ACC112 (cell line): ENCODE measurements around the gene RER1.

Experiments used
- H2AFZ ChIP-seq: fragments of 200-600 bp; sonication (generic); one replicate; pipeline ENCODE4 v1.6.0; 2017; ENCODE audit warnings: antibody characterized with exemption, low read length; ENCODE audit not compliant: unreplicated experiment
- H3K27ac ChIP-seq: fragments of 200-600 bp; sonication (generic); 2 replicates; pipeline ENCODE4 v1.5.1; 2014; ENCODE audit warnings: low read depth, mild to moderate bottlenecking, antibody characterized with exemption, low read length, moderate library complexity
- H3K27me3 ChIP-seq: fragments of 200-600 bp; sonication (generic); 2 replicates; pipeline ENCODE4 v1.6.1; 2014; ENCODE audit warnings: mild to moderate bottlenecking, antibody characterized with exemption, low read length, moderate library complexity, mixed read lengths; ENCODE audit not compliant: insufficient read depth
- H3K36me3 ChIP-seq: fragments of 200-600 bp; sonication (generic); 2 replicates; pipeline ENCODE4 v1.6.1; 2016; ENCODE audit warnings: mild to moderate bottlenecking, antibody characterized with exemption, low read length, moderate library complexity, mixed read lengths; ENCODE audit not compliant: insufficient read depth
- H3K4me1 ChIP-seq: fragments of 200-600 bp; sonication (generic); one replicate; pipeline ENCODE4 v1.6.1; 2016; ENCODE audit warnings: low read length, mixed read lengths; ENCODE audit not compliant: insufficient read depth, unreplicated experiment, control insufficient read depth
- H3K4me3 ChIP-seq: fragments of 200-600 bp; sonication (generic); 2 replicates; pipeline ENCODE4 v1.5.1; 2014; ENCODE audit warnings: mild to moderate bottlenecking, low read depth, low read length
- H3K79me2 ChIP-seq: fragments of 200-600 bp; sonication (generic); one replicate; pipeline ENCODE4 v1.6.0; 2016; ENCODE audit warnings: low read length; ENCODE audit not compliant: control insufficient read depth, unreplicated experiment, insufficient read depth

RER1 gene

GRCh38 chr1:2425892-2426291 lies 34.3 kb downstream of the RER1 start:
- Histone ChIP-seq H3K27ac (no peak overlapping the region), H2AFZ (no peak overlapping the region), H3K36me3 (no peaks in the 10 kb centered on the region), H3K79me2 (no peaks in the 10 kb centered on the region), H3K4me1 (no peaks in the 10 kb centered on the region), H3K27me3 (peaks cover 13% of the 10 kb centered on the region; the same call in 1 of the 2 replicates), H3K4me3 (no peak overlapping the region)

- H3K4me1 ChIP-seq: no peaks in the 10 kb centered on the region
- H2AFZ ChIP-seq: no peak overlapping the region
- H3K79me2 ChIP-seq: no peaks in the 10 kb centered on the region
- H3K27ac ChIP-seq: no peak overlapping the region
- H3K4me3 ChIP-seq: no peak overlapping the region
- H3K27me3 ChIP-seq: peaks cover 14% of the 10 kb centered on the region
- H3K36me3 ChIP-seq: no peaks in the 10 kb centered on the region
These were observed 34.9 kb downstream of the RER1 start for GRCh38 chr1:2426540-2426939.

DNA sequence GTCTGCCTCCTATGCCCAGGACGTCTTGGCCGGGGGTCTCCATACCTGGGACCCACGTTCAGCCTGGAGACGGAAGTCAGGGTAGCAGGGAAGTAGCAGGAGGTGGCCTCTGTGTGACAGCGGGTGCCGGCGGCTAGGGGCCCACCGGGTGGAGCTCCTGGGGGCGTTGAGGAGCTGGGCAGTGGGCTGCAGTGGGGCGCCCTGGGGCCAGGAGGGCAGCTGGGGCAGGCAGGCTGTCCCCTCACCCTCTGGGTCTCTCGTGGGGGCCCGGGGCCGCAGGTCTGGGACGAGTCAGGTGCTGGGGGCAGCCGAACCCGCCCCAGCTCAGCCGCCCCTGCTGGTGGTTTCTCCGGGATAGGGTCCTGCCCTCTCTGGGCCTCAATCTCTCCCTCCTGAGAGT lies 35.4 kb downstream of the RER1 start:
- H3K4me3 ChIP-seq: no peak overlapping the region
- no peaks in the 10 kb centered on the region for H3K79me2 ChIP-seq
- no peaks in the 10 kb centered on the region for H3K36me3 ChIP-seq
- H3K4me1 ChIP-seq: no peaks in the 10 kb centered on the region
- H2AFZ ChIP-seq: no peak overlapping the region
- H3K27ac ChIP-seq: no peak overlapping the region
- peaks cover 19% of the 10 kb centered on the region for H3K27me3 ChIP-seq

GRCh38 chr1:2427976-2428375 lies 36.3 kb downstream of the RER1 start:
- Histone ChIP-seq H3K27me3 (peaks cover 24% of the 10 kb centered on the region), H3K36me3 (no peaks in the 10 kb centered on the region), H3K4me1 (no peaks in the 10 kb centered on the region), H2AFZ (no peak overlapping the region), H3K27ac (no peak overlapping the region), H3K4me3 (no peak overlapping the region), H3K79me2 (no peaks in the 10 kb centered on the region)

GRCh38 chr1:2428490-2428889 lies 36.8 kb downstream of the RER1 start:
- Histone ChIP-seq H3K79me2 (no peaks in the 10 kb centered on the region), H2AFZ (no peak overlapping the region), H3K27ac (no peak overlapping the region), H3K4me3 (no peak overlapping the region), H3K27me3 (peaks cover 24% of the 10 kb centered on the region), H3K36me3 (no peaks in the 10 kb centered on the region), H3K4me1 (no peaks in the 10 kb centered on the region)

GRCh38 chr1:2429780-2430591 lies 38.3 kb downstream of the RER1 start:
- peaks cover 39% of the 10 kb centered on the region for H3K27me3 ChIP-seq
- H3K27ac ChIP-seq: no peak overlapping the region
- H2AFZ ChIP-seq: no peak overlapping the region
- H3K79me2 ChIP-seq: no peaks in the 10 kb centered on the region
- H3K36me3 ChIP-seq: no peaks in the 10 kb centered on the region
- no peak overlapping the region for H3K4me3 ChIP-seq
- no peaks in the 10 kb centered on the region for H3K4me1 ChIP-seq

GRCh38 chr1:2430592-2430973 lies 38.9 kb downstream of the RER1 start:
- Histone ChIP-seq H3K4me3 (no peak overlapping the region), H3K79me2 (no peaks in the 10 kb centered on the region), H3K4me1 (no peaks in the 10 kb centered on the region), H3K27me3 (peaks cover 45% of the 10 kb centered on the region), H3K27ac (no peak overlapping the region), H3K36me3 (no peaks in the 10 kb centered on the region), H2AFZ (no peak overlapping the region)

DNA sequence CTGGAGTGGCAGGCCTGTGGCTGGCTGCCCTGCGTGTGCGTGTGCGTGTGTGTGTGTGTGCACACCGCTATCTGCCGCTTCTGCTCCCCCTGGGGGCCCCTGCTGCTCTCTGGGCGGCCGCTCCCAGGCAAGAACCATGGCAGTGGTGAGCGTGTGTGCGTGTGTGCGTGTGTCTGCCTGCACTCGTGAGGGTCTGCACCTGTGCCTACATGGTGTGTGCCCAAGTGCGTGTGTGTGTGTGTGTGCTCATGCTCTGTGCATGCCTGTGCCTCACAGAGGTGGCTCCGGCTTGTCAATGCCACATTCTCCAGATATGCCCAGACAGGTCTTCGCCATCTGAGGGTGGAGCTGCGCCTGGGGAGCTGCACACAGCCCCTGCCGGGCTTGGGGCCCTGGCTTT lies 39.5 kb downstream of the RER1 start:
- peaks cover 46% of the 10 kb centered on the region for H3K27me3 ChIP-seq
- H3K4me3 ChIP-seq: no peak overlapping the region

DNA sequence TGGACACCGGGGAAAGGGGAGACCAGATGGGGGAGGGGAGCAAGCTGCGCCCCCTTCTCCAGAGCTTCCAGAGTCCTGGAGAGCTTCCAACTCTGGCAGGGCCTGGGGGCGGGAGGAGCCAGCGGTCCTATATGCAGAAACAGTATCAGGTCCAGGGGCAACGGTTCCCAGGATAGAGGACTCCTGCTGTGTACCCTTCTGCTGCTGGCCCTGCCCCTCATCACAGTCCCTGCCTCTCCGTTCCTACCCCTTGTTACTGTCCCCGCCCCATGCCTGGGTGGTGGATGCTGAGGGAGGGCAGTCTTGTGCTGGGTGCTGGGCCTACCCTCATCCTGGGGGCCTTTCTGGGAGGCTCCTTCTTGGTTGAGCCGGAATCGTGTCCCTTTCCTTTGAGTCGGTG lies 39.9 kb downstream of the RER1 start:
- Histone ChIP-seq H3K4me1 (no peaks in the 10 kb centered on the region), H3K27me3 (peaks cover 45% of the 10 kb centered on the region), H3K79me2 (no peaks in the 10 kb centered on the region), H3K36me3 (no peaks in the 10 kb centered on the region), H2AFZ (no peak overlapping the region), H3K27ac (no peak overlapping the region), H3K4me3 (no peak overlapping the region)

More for the DNA sequence above, 39.5 kb downstream of the RER1 start:
- Histone ChIP-seq H3K27ac (no peak overlapping the region), H3K79me2 (no peaks in the 10 kb centered on the region), H2AFZ (no peak overlapping the region), H3K4me1 (no peaks in the 10 kb centered on the region), H3K36me3 (no peaks in the 10 kb centered on the region)

- Histone ChIP-seq H2AFZ (no peak overlapping the region), H3K4me1 (no peaks in the 10 kb centered on the region), H3K27ac (no peak overlapping the region), H3K36me3 (no peaks in the 10 kb centered on the region), H3K79me2 (no peaks in the 10 kb centered on the region), H3K4me3 (no peak overlapping the region), H3K27me3 (peaks cover 42% of the 10 kb centered on the region)
These were observed 40.8 kb downstream of the RER1 start for GRCh38 chr1:2432441-2432844.

- H3K36me3 ChIP-seq: no peaks in the 10 kb centered on the region
- no peaks in the 10 kb centered on the region for H3K79me2 ChIP-seq
- H3K27me3 ChIP-seq: peaks cover 42% of the 10 kb centered on the region
- H2AFZ ChIP-seq: no peak overlapping the region
- H3K4me1 ChIP-seq: no peaks in the 10 kb centered on the region
- H3K4me3 ChIP-seq: no peak overlapping the region
- no peak overlapping the region for H3K27ac ChIP-seq
These were observed 41.6 kb downstream of the RER1 start for GRCh38 chr1:2433196-2433595.
